Brain microvascular endothelial cell (primary cell): Measurements from ENCODE around the gene TMEM131.

Experiments
- DNase-seq: peaks from one replicate; pipeline ENCODE4 v3.0.0-alpha.2; 2020
- H3K27ac ChIP-seq: fragments of 250-450 bp; sonication (Bioruptor Pico); 2 replicates; pipeline ENCODE4 v1.5.1; 2020; ENCODE audit warnings: mild to moderate bottlenecking, moderate library complexity
- H3K27me3 ChIP-seq: fragments of 250-450 bp; sonication (Bioruptor Pico); replicated peaks from 2 replicates; pipeline ENCODE4 v1.5.1; 2020; ENCODE audit warnings: mild to moderate bottlenecking
- H3K36me3 ChIP-seq: fragments of 250-450 bp; sonication (Bioruptor Pico); replicated peaks from 2 replicates; pipeline ENCODE4 v1.5.1; 2020; ENCODE audit warnings: mild to moderate bottlenecking
- H3K4me3 ChIP-seq: 2 replicates; pipeline ENCODE4 v1.5.1; 2011; ENCODE audit warnings: low read depth, mild to moderate bottlenecking, control low read depth, low read length, moderate library complexity
- in situ Hi-C: cut with HindIII; loops from 2 replicates; pipeline ENCODE4 v1.10.0; 2017; ENCODE audit warnings: low sequenced_read_pairs, low pct_ligation_motif_present
- TF ChIP-seq, protein P1 (sequence below): IDR thresholded peaks from 2 replicates; pipeline ENCODE4 v1.5.1; 2011; ENCODE audit warnings: low read depth, mild to moderate bottlenecking, moderate library complexity, low read length, control low read depth, inconsistent platforms; ENCODE audit errors: missing control alignments

Gene TMEM131

GRCh38 chr2:97739020-97739892, 256.5 kb downstream of the TMEM131 start:
- no peak for DNase-seq
- in situ Hi-C loops, result no loop called here
- Histone ChIP-seq H3K4me3 (no peak overlapping the region), H3K27ac (no peak overlapping the region), H3K36me3 (no peaks in the 10 kb centered on the region), H3K27me3 (no peaks in the 10 kb centered on the region)
- TF ChIP-seq, protein P1, sequence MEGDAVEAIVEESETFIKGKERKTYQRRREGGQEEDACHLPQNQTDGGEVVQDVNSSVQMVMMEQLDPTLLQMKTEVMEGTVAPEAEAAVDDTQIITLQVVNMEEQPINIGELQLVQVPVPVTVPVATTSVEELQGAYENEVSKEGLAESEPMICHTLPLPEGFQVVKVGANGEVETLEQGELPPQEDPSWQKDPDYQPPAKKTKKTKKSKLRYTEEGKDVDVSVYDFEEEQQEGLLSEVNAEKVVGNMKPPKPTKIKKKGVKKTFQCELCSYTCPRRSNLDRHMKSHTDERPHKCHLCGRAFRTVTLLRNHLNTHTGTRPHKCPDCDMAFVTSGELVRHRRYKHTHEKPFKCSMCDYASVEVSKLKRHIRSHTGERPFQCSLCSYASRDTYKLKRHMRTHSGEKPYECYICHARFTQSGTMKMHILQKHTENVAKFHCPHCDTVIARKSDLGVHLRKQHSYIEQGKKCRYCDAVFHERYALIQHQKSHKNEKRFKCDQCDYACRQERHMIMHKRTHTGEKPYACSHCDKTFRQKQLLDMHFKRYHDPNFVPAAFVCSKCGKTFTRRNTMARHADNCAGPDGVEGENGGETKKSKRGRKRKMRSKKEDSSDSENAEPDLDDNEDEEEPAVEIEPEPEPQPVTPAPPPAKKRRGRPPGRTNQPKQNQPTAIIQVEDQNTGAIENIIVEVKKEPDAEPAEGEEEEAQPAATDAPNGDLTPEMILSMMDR, result no peak

DNA sequence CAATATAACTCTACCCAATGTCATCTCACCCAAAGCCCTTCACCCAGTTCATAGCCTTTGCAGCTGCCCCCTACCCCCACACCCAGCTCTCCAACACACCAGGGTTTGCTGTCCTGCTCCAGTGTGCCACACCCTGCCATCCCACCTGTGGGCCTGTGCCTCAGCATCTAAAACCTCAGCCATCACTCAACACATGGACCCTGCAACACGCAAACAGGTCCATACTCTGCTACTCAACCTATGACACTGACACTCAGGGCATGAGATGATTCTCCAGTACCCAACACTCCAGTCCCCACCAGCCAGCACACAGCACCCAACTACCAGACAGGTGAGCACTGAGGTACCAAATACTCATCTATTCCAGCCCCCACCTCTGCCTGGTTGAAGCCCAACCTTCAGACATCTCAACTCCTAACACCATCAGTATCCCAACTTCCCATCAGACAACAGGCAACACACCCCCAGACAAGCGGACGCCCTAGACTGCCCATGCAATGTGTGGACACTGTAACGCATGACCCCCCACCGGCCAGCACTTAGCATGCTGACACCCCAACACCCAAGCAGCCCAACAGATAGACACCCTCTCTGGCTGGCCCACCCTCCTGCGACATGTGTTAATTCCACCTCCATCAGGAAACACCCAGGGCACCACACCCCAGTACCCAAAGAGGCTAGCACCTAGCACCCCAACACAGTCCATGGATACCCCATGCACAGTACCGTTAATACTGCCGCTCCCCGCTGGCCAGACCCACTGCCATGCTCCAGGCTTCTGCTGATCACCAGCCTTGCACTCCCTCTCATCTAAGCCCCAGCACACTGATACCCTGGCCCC, 257.3 kb downstream of the TMEM131 start:
- no peak overlapping the region for H3K27ac ChIP-seq
- in situ Hi-C loops, result no loop called here
- no peak overlapping the region for H3K4me3 ChIP-seq
- no peaks in the 10 kb centered on the region for H3K27me3 ChIP-seq
- no peak for DNase-seq
- TF ChIP-seq, protein P1, result no peak
- H3K36me3 ChIP-seq, result no peaks in the 10 kb centered on the region

- DNase-seq, result no peak
- H3K27me3 ChIP-seq, result no peaks in the 10 kb centered on the region
- H3K4me3 ChIP-seq, result no peak overlapping the region
- in situ Hi-C loops, result no loop called here
- H3K36me3 ChIP-seq, result no peaks in the 10 kb centered on the region
- no peak overlapping the region for H3K27ac ChIP-seq
- TF ChIP-seq, protein P1, result no peak
Measured at GRCh38 chr2:97737421-97738178, 258.1 kb downstream of the TMEM131 start.

GRCh38 chr2:97736608-97737330, 259.0 kb downstream of the TMEM131 start:
- no peaks in the 10 kb centered on the region for H3K36me3 ChIP-seq
- in situ Hi-C loops, result no loop called here
- no peak overlapping the region for H3K27ac ChIP-seq

GRCh38 chr2:97736185-97736584, 259.6 kb downstream of the TMEM131 start:
- in situ Hi-C loops, result no loop called here
- Histone ChIP-seq H3K27ac (no peak overlapping the region), H3K4me3 (no peak overlapping the region), H3K36me3 (no peaks in the 10 kb centered on the region), H3K27me3 (no peaks in the 10 kb centered on the region)
- DNase-seq, result no peak
- TF ChIP-seq, protein P1, result no peak

More at GRCh38 chr2:97736608-97737330, 259.0 kb downstream of the TMEM131 start:
- Histone ChIP-seq H3K4me3 (no peak overlapping the region), H3K27me3 (no peaks in the 10 kb centered on the region)
- TF ChIP-seq, protein P1, result no peak
- no peak for DNase-seq
